Upper lobe of right lung (tissue), 1 donor: Measurements from ENCODE around the gene COG7. TPM values are rescaled to one million over a fixed set of nuclear protein-coding genes. Genes with fewer than 3 reads are reported as not detected.

Experiments used
- ATAC-seq: fragments of 200-7000 bp; cut with Tn5 transposase; one replicate; pipeline ENCODE4 v1.9.1; 2020; ENCODE audit warnings: mild to moderate bottlenecking, moderate library complexity
- DNase-seq: peaks from one replicate; pipeline ENCODE4 v3.0.0-alpha.2; 2020
- H3K27ac ChIP-seq: fragments of 200-600 bp; one replicate; pipeline ENCODE4 v1.8.0; 2022
- H3K27me3 ChIP-seq: fragments of 200-600 bp; one replicate; pipeline ENCODE4 v1.8.0; 2022; ENCODE audit warnings: mild to moderate bottlenecking
- H3K36me3 ChIP-seq: fragments of 200-600 bp; one replicate; pipeline ENCODE4 v1.8.0; 2022
- H3K4me1 ChIP-seq: fragments of 200-600 bp; one replicate; pipeline ENCODE4 v1.8.0; 2022
- H3K4me3 ChIP-seq: fragments of 200-600 bp; one replicate; pipeline ENCODE4 v1.8.0; 2022; ENCODE audit warnings: mild to moderate bottlenecking
- H3K9me3 ChIP-seq: fragments of 200-600 bp; one replicate; pipeline ENCODE4 v1.8.0; 2022
- CTCF ChIP-seq: fragments of 200-600 bp; IDR thresholded peaks from one replicate; pipeline ENCODE4 v1.8.0; 2022; ENCODE audit warnings: antibody characterized with exemption
- intact Hi-C: fragments of 100-400 bp; cut with DNase I; formaldehyde crosslinking; loops from one replicate; pipeline ENCODE4 v1.11.0; 2022
- total RNA-seq: library from RNA; stranded (reverse); fragmentation: NEBNext Ultra II Directional; extraction: Animal tissue kit (Norgen Biotek cat#: 25700); gene quantifications from one replicate; pipeline ENCODE4 v1.2.1, GENCODE V29; 2021
- donor health status: DM: no; HTN: yes; CAD: no; lungs with severe emphysema.

Gene COG7
- total RNA-seq, 1 donor from 2014 or later = 21.2 TPM

- H3K4me1 ChIP-seq = no peaks in the 10 kb centered on the region
- no peak for TF ChIP-seq CTCF
- H3K9me3 ChIP-seq = no peaks in the 10 kb centered on the region
- intact Hi-C loops = no loop called here
- H3K27me3 ChIP-seq = no peaks in the 10 kb centered on the region
- DNase-seq = no peak
- no peaks in the 10 kb centered on the region for H3K36me3 ChIP-seq
- no peak overlapping the region for H3K27ac ChIP-seq
- no peak overlapping the region for H3K4me3 ChIP-seq
- no peak for ATAC-seq
These were observed 72.5 kb downstream of the COG7 start for GRCh38 chr16:23380501-23380951.

GRCh38 chr16:23379707-23380106 is 73.3 kb downstream of the COG7 start:
- intact Hi-C loops = no loop called here
- no peak for DNase-seq

DNA sequence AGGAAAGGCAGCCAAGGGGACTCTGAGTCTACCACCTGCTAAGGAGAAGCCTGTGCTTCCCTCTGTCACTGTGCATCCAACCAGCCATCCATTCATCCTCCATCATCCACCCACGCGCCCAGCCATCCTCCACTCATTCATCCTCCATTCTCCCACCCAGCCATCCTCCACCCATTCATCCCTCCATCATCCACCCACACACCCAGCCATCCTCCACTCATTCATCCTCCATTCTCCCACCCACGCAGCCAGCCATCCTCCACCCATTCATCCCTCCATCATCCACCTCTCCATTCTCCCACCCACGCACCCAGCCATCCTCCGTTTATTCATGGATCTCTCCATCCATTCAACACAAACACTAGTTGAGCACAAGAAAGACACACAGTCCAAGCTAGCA is 74.1 kb downstream of the COG7 start:
- ATAC-seq = no peak
- Histone ChIP-seq H3K4me1 (no peaks in the 10 kb centered on the region), H3K9me3 (no peaks in the 10 kb centered on the region), H3K4me3 (no peak overlapping the region), H3K27me3 (no peaks in the 10 kb centered on the region), H3K27ac (no peak overlapping the region), H3K36me3 (no peaks in the 10 kb centered on the region)
- DNase-seq = no peak
- TF ChIP-seq CTCF = no peak
- intact Hi-C loops = no loop called here

More at GRCh38 chr16:23379707-23380106, 73.3 kb downstream of the COG7 start:
- Histone ChIP-seq H3K4me1 (no peaks in the 10 kb centered on the region), H3K27ac (no peak overlapping the region), H3K4me3 (no peak overlapping the region), H3K9me3 (no peaks in the 10 kb centered on the region), H3K36me3 (no peaks in the 10 kb centered on the region), H3K27me3 (no peaks in the 10 kb centered on the region)
- no peak for ATAC-seq
- TF ChIP-seq CTCF = no peak

DNA sequence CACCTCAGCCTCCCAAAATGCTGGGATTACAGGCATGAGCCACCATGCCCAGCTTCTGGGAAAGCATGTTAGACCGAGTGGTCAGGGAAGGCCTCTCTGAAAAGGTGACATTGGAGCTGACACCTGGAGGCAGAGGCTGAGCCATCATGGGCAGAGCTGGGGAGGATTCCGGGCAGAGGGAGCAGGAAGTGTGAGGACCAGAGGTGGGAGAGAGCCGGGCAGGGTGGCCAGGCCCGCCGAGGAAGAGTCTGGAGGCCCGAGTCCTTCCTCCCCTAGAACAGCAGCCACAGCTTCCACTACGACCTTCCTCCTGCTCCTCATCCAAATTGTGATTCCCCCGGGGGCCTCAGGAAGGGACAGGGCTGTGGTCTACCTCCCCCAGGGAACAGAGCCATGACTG is 74.7 kb downstream of the COG7 start:
- Histone ChIP-seq H3K4me1 (no peaks in the 10 kb centered on the region), H3K4me3 (no peak overlapping the region), H3K27ac (no peak overlapping the region), H3K36me3 (no peaks in the 10 kb centered on the region), H3K27me3 (no peaks in the 10 kb centered on the region), H3K9me3 (no peaks in the 10 kb centered on the region)
- DNase-seq (no peak), ATAC-seq (no peak)
- no peak for TF ChIP-seq CTCF
- intact Hi-C loops = no loop called here

- Histone ChIP-seq H3K27me3 (no peaks in the 10 kb centered on the region), H3K4me1 (no peaks in the 10 kb centered on the region), H3K9me3 (no peaks in the 10 kb centered on the region), H3K36me3 (no peaks in the 10 kb centered on the region), H3K4me3 (no peak overlapping the region), H3K27ac (no peak overlapping the region)
- DNase-seq (no peak), ATAC-seq (no peak)
- intact Hi-C loops = no loop called here
- no peak for TF ChIP-seq CTCF
These were observed 75.7 kb downstream of the COG7 start for GRCh38 chr16:23377071-23377931.
